Measurements from ENCODE around the gene XAB2.

XAB2 gene

GRCh38 chr19:7629347-7630054, at the start of gene XAB2, which contains the start of gene PET100:
Gene XAB2 (minus strand): TSS chr19:7629545. CDS start chr19:7629527, 18 bp downstream.
Gene PET100 (plus strand): TSS chr19:7629793. CDS start chr19:7629834, 41 bp downstream.
- DNase-seq (ENCODE audit: low spot score), result peak; percentile 99

- no peak for DNase-seq (ENCODE audit: low spot score)
Observed at GRCh38 chr19:7677669-7678311, 48.4 kb upstream of the XAB2 start.

GRCh38 chr19:7676854-7677253, 47.5 kb upstream of the XAB2 start, which contains the start of gene MCEMP1:
Gene MCEMP1 (plus strand): TSS chr19:7677090. CDS start chr19:7677121, 31 bp downstream.
- DNase-seq (ENCODE audit: low spot score), result no peak

GRCh38 chr19:7676376-7676775, 47.0 kb upstream of the XAB2 start:
- no peak for DNase-seq (ENCODE audit: low spot score)

GRCh38 chr19:7674010-7675005, 45.0 kb upstream of the XAB2 start:
- DNase-seq (ENCODE audit: low spot score), result peak; percentile 22

- DNase-seq (ENCODE audit: low spot score), result no peak
Observed at GRCh38 chr19:7672522-7672921, 43.2 kb upstream of the XAB2 start.

- DNase-seq (ENCODE audit: low spot score), result no peak
Observed at GRCh38 chr19:7670790-7671189, 41.4 kb upstream of the XAB2 start.

- DNase-seq (ENCODE audit: low spot score), result no peak
Observed at GRCh38 chr19:7670150-7670783, 40.9 kb upstream of the XAB2 start.

GRCh38 chr19:7669641-7670040, 40.3 kb upstream of the XAB2 start:
- DNase-seq (ENCODE audit: low spot score), result no peak

- no peak for DNase-seq (ENCODE audit: low spot score)
Observed at GRCh38 chr19:7668842-7669241, 39.5 kb upstream of the XAB2 start, which contains the start of gene RETN. Gene RETN (plus strand): TSS chr19:7669049. CDS start chr19:7669327, 278 bp downstream.

GRCh38 chr19:7665076-7665475, 35.7 kb upstream of the XAB2 start:
- no peak for DNase-seq (ENCODE audit: low spot score)

GRCh38 chr19:7663706-7664105, 34.4 kb upstream of the XAB2 start:
- no peak for DNase-seq (ENCODE audit: low spot score)

- no peak for DNase-seq (ENCODE audit: low spot score)
Observed at GRCh38 chr19:7662657-7663056, 33.3 kb upstream of the XAB2 start.

GRCh38 chr19:7661744-7662538, 32.6 kb upstream of the XAB2 start:
- no peak for DNase-seq (ENCODE audit: low spot score)

GRCh38 chr19:7658219-7658686, 28.9 kb upstream of the XAB2 start:
- no peak for DNase-seq (ENCODE audit: low spot score)

GRCh38 chr19:7657131-7657751, 27.9 kb upstream of the XAB2 start:
- DNase-seq (ENCODE audit: low spot score), result no peak

- DNase-seq (ENCODE audit: low spot score), result no peak
Observed at GRCh38 chr19:7655581-7655980, 26.2 kb upstream of the XAB2 start.

- no peak for DNase-seq (ENCODE audit: low spot score)
Observed at GRCh38 chr19:7654401-7654800, 25.1 kb upstream of the XAB2 start.

- peak; percentile 77 for DNase-seq (ENCODE audit: low spot score)
Observed at GRCh38 chr19:7652061-7652641, 22.8 kb upstream of the XAB2 start.

GRCh38 chr19:7650148-7650547, 20.8 kb upstream of the XAB2 start:
- no peak for DNase-seq (ENCODE audit: low spot score)

Data from kidney tubule cell (primary cell).